Measurements from ENCODE around the gene TMEM8B. TPM values are rescaled to one million over a fixed set of nuclear protein-coding genes. Genes with fewer than 3 reads are reported as not detected.

TMEM8B gene
- total and polyA plus RNA-seq, 2 of the 8 experiments (the other 6 are each of a cell fraction or from before 2014, with no cell fraction given): 7.5 to 10.4 TPM

DNA sequence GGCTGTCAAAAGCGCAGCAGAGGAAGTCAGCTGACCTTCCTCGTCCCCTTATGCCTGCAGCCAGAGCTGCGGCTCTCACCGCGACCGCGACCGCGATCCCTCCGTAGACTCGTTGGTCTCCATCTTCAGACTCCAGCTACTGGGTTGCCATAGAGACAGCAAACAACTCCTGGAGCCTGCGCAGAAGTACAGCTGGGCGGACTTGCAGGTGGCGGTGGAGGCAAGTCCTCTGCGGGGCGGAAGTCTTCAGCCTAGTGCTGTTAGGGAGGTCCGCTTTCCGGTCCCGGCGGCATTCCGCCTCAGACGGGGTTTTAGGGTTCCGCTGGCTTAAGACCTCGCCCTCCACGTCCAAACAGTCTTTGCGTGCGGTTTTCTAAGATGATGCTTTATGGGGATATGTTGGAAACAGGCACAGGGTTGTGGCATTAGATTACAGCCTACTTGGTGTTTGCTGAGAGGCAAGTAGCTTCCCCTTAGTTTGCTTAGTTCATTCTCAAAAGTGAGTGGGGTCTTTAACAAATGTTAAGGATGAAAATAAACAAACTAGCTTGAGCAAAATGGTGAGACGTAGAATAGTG is 16.9 kb upstream of the TMEM8B start, which contains the start of gene SPAG8 (continued):
- TF ChIP-seq BRCA1 (IDR thresholded peaks at IDR 0.05; ENCODE audit: low read depth, low read length): no peak
- peak; percentile 74 for TF ChIP-seq TBP (IDR thresholded peaks at IDR 0.05; ENCODE audit: low read depth, low read length)
- peak in 1 of 2 experiments; percentile 83; a peak in 1 of 3 replicates for TF ChIP-seq EP300 (IDR thresholded peaks at IDR 0.05; ENCODE audit: borderline replicate concordance in 1 of 2, low read depth in 2 of 2, low read length in 2 of 2)
- TF ChIP-seq POU5F1 (IDR thresholded peaks at IDR 0.05; ENCODE audit: low read depth, low read length): no peak
- TF ChIP-seq JUND (IDR thresholded peaks at IDR 0.05; ENCODE audit: low read length): no peak
- TF ChIP-seq, protein P1, sequence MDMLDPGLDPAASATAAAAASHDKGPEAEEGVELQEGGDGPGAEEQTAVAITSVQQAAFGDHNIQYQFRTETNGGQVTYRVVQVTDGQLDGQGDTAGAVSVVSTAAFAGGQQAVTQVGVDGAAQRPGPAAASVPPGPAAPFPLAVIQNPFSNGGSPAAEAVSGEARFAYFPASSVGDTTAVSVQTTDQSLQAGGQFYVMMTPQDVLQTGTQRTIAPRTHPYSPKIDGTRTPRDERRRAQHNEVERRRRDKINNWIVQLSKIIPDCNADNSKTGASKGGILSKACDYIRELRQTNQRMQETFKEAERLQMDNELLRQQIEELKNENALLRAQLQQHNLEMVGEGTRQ (IDR thresholded peaks at IDR 0.05; ENCODE audit: low read length): no peak
- peak; percentile 26 for TF ChIP-seq ASH2L (IDR thresholded peaks at IDR 0.05; ENCODE audit: low read length)
- no peak for TF ChIP-seq EGR1 (IDR thresholded peaks at IDR 0.05; ENCODE audit: borderline replicate concordance, low read depth, low read length)
- TF ChIP-seq POLR2A (IDR thresholded peaks at IDR 0.05; ENCODE audit: control extremely low read depth in 1 of 2, low read depth in 2 of 2, low read length in 2 of 2): peak in 1 of 2 experiments; percentile 50; a peak in 2 of 3 replicates
- TF ChIP-seq BCL11A (IDR thresholded peaks at IDR 0.05; ENCODE audit: low read depth in 2 of 2, low read length in 2 of 2): no peak
- TF ChIP-seq KDM4A (IDR thresholded peaks at IDR 0.05; ENCODE audit: low read depth, low read length, severe bottlenecking): no peak
- TF ChIP-seq TCF12 (IDR thresholded peaks at IDR 0.05; ENCODE audit: low read depth, low read length): peak; percentile 24; the same call in 1 of the 2 replicates
- TF ChIP-seq HDAC2 (IDR thresholded peaks at IDR 0.05; ENCODE audit: borderline replicate concordance in 1 of 2, low read depth in 2 of 2, low read length in 2 of 2): no peak; a peak in 1 of 4 replicates
- no peak for TF ChIP-seq CBX8 (IDR thresholded peaks at IDR 0.05; ENCODE audit: borderline replicate concordance, low read depth, low read length)
- TF ChIP-seq SAP30 (IDR thresholded peaks at IDR 0.05; ENCODE audit: insufficient read depth, insufficient replicate concordance, low read length): peak; percentile 83
- 0 out of 2 replicates have a peak, but pooled peaks have one; percentile 31 for TF ChIP-seq POLR2AphosphoS5 (IDR thresholded peaks at IDR 0.05; ENCODE audit: low read depth, low read length)
- peak; percentile 61 for TF ChIP-seq TAF1 (IDR thresholded peaks at IDR 0.05; ENCODE audit: low read depth, low read length)
- TF ChIP-seq RBBP5 (IDR thresholded peaks at IDR 0.05; ENCODE audit: borderline replicate concordance, low read depth, low read length): no peak
- no peak for TF ChIP-seq SP4 (IDR thresholded peaks at IDR 0.05; ENCODE audit: low read length)
- no peak for TF ChIP-seq KDM5A (IDR thresholded peaks at IDR 0.05; ENCODE audit: low read length)
- TF ChIP-seq, protein P2, sequence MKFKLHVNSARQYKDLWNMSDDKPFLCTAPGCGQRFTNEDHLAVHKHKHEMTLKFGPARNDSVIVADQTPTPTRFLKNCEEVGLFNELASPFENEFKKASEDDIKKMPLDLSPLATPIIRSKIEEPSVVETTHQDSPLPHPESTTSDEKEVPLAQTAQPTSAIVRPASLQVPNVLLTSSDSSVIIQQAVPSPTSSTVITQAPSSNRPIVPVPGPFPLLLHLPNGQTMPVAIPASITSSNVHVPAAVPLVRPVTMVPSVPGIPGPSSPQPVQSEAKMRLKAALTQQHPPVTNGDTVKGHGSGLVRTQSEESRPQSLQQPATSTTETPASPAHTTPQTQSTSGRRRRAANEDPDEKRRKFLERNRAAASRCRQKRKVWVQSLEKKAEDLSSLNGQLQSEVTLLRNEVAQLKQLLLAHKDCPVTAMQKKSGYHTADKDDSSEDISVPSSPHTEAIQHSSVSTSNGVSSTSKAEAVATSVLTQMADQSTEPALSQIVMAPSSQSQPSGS (IDR thresholded peaks at IDR 0.05; ENCODE audit: low read length): 0 out of 2 replicates have a peak, but pooled peaks have one; percentile 37
- peak; percentile 68; the same call in 1 of the 2 replicates for TF ChIP-seq YY1 (IDR thresholded peaks at IDR 0.05; ENCODE audit: low read depth, low read length)
- TF ChIP-seq NRF1 (IDR thresholded peaks at IDR 0.05; ENCODE audit: low read depth, low read length): peak; percentile 81
